ENCODE results near the gene OTULINL.

The OTULINL gene

DNA sequence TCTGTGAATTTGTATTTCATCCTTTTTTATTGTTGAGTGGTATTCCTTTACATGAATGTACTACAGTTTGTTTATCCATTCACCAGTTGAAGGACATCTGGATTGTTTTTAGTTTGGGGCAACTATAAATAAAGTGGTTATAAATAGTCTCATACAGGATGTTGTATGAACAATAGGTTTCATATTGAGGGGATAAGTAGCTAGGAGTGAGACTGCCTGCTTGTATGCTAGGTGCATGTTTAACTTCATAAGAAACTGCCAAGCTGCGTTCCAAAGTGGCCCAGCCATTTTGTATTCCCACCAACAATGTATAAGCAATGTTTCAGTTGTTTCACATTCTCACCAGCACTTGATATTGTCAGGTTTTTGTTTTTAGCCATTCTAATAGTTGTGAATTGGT is 21.5 kb downstream of the OTULINL start:
- CTCF ChIA-PET: interaction anchor here (1.3 kb wide), 1 partner anchor 45 kb away, joined by 3 read pairs; no protein-coding TSS in a partner anchor
- Histone ChIP-seq H3K36me3 (ENCODE audit: control insufficient read depth in 2 of 2, insufficient read depth in 1 of 2, low read length in 2 of 2) (peaks cover 8 to 42% of the 10 kb centered on the region in 2 experiments), H3K4me1 (ENCODE audit: control insufficient read depth, insufficient read depth, low read length) (no peaks in the 10 kb centered on the region), H3K27ac (ENCODE audit: extremely low read depth, low read depth, low read length) (no peak overlapping the region), H3K9me3 (ENCODE audit: control insufficient read depth, insufficient read depth, low read depth, low read length) (no peaks in the 10 kb centered on the region), H3K4me3 (ENCODE audit: low read depth, low read length) (no peak overlapping the region)
- POLR2A ChIA-PET: no interaction called here
- TF ChIP-seq ZNF529 (tag by site-specific recombination; IDR thresholded peaks at IDR 0.05; ENCODE audit: insufficient replicate concordance): no peak
- no peak for TF ChIP-seq ZBTB48 (tag by site-specific recombination; IDR thresholded peaks at IDR 0.05)
- no peak for TF ChIP-seq ZNF791 (tag by site-specific recombination; IDR thresholded peaks at IDR 0.05)
- TF ChIP-seq PRDM1 (tag by site-specific recombination; IDR thresholded peaks at IDR 0.05): no peak
- no peak for TF ChIP-seq ZIC2 (tag by site-specific recombination; IDR thresholded peaks at IDR 0.05)
- TF ChIP-seq GLI4 (tag by site-specific recombination; IDR thresholded peaks at IDR 0.05): no peak
- TF ChIP-seq, protein P1, sequence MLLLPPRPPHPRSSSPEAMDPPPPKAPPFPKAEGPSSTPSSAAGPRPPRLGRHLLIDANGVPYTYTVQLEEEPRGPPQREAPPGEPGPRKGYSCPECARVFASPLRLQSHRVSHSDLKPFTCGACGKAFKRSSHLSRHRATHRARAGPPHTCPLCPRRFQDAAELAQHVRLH (tag by site-specific recombination; IDR thresholded peaks at IDR 0.05): no peak
- TF ChIP-seq ZNF548 (tag by site-specific recombination; IDR thresholded peaks at IDR 0.05): no peak
- TF ChIP-seq, protein P2, sequence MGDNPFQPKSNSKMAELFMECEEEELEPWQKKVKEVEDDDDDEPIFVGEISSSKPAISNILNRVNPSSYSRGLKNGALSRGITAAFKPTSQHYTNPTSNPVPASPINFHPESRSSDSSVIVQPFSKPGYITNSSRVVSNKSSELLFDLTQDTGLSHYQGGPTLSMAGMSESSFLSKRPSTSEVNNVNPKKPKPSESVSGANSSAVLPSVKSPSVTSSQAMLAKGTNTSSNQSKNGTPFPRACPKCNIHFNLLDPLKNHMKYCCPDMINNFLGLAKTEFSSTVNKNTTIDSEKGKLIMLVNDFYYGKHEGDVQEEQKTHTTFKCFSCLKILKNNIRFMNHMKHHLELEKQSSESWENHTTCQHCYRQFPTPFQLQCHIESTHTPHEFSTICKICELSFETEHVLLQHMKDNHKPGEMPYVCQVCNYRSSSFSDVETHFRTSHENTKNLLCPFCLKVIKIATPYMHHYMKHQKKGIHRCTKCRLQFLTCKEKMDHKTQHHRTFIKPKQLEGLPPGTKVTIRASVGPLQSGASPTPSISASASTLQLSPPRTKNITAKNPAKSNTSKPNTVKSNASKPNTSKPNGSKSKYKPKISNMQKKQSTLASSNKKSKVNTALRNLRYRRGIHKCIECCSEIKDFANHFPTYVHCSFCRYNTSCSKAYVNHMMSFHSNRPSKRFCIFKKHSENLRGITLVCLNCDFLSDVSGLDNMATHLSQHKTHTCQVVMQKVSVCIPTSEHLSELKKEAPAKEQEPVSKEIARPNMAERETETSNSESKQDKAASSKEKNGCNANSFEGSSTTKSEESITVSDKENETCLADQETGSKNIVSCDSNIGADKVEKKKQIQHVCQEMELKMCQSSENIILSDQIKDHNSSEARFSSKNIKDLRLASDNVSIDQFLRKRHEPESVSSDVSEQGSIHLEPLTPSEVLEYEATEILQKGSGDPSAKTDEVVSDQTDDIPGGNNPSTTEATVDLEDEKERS (tag by site-specific recombination; IDR thresholded peaks at IDR 0.05): no peak
- TF ChIP-seq ZEB2 (tag by site-specific recombination; IDR thresholded peaks at IDR 0.05): no peak
- TF ChIP-seq ZNF776 (tag by site-specific recombination; IDR thresholded peaks at IDR 0.05; ENCODE audit: borderline replicate concordance): no peak
- TF ChIP-seq ZNF426 (tag by site-specific recombination; IDR thresholded peaks at IDR 0.05): no peak
- TF ChIP-seq, protein P3, sequence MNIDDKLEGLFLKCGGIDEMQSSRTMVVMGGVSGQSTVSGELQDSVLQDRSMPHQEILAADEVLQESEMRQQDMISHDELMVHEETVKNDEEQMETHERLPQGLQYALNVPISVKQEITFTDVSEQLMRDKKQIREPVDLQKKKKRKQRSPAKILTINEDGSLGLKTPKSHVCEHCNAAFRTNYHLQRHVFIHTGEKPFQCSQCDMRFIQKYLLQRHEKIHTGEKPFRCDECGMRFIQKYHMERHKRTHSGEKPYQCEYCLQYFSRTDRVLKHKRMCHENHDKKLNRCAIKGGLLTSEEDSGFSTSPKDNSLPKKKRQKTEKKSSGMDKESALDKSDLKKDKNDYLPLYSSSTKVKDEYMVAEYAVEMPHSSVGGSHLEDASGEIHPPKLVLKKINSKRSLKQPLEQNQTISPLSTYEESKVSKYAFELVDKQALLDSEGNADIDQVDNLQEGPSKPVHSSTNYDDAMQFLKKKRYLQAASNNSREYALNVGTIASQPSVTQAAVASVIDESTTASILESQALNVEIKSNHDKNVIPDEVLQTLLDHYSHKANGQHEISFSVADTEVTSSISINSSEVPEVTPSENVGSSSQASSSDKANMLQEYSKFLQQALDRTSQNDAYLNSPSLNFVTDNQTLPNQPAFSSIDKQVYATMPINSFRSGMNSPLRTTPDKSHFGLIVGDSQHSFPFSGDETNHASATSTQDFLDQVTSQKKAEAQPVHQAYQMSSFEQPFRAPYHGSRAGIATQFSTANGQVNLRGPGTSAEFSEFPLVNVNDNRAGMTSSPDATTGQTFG (tag by site-specific recombination; IDR thresholded peaks at IDR 0.05; ENCODE audit: borderline replicate concordance): no peak
- TF ChIP-seq, protein P4, sequence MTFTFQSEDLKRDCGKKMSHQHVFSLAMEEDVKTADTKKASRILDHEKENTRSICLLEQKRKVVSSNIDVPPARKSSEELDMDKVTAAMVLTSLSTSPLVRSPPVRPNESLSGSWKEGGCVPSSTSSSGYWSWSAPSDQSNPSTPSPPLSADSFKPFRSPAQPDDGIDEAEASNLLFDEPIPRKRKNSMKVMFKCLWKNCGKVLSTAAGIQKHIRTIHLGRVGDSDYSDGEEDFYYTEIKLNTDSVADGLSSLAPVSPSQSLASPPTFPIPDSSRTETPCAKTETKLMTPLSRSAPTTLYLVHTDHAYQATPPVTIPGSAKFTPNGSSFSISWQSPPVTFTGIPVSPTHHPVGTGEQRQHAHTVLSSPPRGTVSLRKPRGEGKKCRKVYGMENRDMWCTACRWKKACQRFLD (tag by site-specific recombination; IDR thresholded peaks at IDR 0.05): no peak
- TF ChIP-seq, protein P5, sequence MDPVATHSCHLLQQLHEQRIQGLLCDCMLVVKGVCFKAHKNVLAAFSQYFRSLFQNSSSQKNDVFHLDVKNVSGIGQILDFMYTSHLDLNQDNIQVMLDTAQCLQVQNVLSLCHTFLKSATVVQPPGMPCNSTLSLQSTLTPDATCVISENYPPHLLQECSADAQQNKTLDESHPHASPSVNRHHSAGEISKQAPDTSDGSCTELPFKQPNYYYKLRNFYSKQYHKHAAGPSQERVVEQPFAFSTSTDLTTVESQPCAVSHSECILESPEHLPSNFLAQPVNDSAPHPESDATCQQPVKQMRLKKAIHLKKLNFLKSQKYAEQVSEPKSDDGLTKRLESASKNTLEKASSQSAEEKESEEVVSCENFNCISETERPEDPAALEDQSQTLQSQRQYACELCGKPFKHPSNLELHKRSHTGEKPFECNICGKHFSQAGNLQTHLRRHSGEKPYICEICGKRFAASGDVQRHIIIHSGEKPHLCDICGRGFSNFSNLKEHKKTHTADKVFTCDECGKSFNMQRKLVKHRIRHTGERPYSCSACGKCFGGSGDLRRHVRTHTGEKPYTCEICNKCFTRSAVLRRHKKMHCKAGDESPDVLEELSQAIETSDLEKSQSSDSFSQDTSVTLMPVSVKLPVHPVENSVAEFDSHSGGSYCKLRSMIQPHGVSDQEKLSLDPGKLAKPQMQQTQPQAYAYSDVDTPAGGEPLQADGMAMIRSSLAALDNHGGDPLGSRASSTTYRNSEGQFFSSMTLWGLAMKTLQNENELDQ (tag by site-specific recombination; IDR thresholded peaks at IDR 0.05; ENCODE audit: low read depth): no peak
- TF ChIP-seq ZNF394 (tag by site-specific recombination; IDR thresholded peaks at IDR 0.05; ENCODE audit: borderline replicate concordance): no peak
- TF ChIP-seq ZNF341 (tag by site-specific recombination; IDR thresholded peaks at IDR 0.05; ENCODE audit: low read depth): no peak
